HG02938 (cell line): ENCODE measurements around the gene KCTD20.
"Not testable (repeated sequence)": the region's sequence is repeated elsewhere in the genome, so short reads cannot be mapped to it uniquely, and the experiment has no call there.

Source experiments
- ATAC-seq: cut with Tn5 transposase; IDR thresholded peaks from one replicate; pipeline ENCODE4 v1.9.1; 2021; ENCODE audit warnings: mild to moderate bottlenecking, moderate library complexity; ENCODE audit not compliant: unreplicated experiment

Gene KCTD20

GRCh38 chr6:36442671-36443470, at the start of gene KCTD20, which contains the start of gene PXT1:
Gene KCTD20, plus strand, starts transcription at chr6:36443000. Its CDS starts 27,098 bp downstream, at chr6:36470098.
Gene PXT1, minus strand, starts transcription at chr6:36442854. Its CDS starts 16,772 bp downstream, at chr6:36426082.
- ATAC-seq, result peak; percentile 79

DNA sequence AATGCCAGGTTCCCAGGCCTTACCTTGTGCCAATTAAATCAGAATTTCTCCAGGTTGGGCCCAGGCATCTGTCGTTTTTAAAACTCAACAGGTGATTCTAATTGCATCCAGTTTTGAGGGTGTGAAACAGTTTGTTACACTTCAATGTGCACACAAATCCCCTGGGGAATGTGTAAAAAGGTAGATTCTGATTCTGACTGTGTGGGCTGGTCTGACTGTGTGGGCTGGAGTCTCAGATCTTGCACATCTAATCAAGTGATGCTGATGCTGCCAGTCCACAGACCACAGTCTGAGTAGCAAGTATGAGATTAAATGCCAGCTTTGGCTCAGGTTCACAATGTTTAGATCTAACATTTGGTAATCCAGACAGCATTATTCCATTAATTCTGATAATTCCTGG, 42.8 kb upstream of the KCTD20 start:
- ATAC-seq, result no peak

DNA sequence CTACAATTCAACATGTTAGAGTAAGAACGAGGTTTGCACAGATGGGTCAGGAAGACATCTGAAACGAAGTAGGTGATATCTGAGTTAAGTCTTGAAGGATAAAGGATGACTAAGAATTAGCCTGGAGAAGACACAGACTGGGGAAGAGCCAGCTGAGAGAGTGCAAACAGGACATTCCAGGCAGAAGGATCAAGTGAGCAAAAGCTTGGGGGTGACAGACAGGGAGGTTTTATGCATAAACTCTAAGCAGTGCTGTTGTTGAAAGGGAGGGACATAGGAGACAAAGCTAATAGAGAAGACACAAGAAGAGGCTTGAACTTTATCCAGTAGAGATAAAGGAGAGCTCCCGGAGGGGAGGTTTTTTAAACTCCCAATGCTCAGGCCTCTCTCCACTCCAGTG, 40.3 kb upstream of the KCTD20 start:
- ATAC-seq, result no peak

- no peak for ATAC-seq
Measured at GRCh38 chr6:36404164-36404563, 38.6 kb upstream of the KCTD20 start.

GRCh38 chr6:36409718-36410117, 33.1 kb upstream of the KCTD20 start:
- ATAC-seq, result not testable (repeated sequence)

- ATAC-seq, result no peak
Measured at GRCh38 chr6:36413489-36414480, 29.0 kb upstream of the KCTD20 start.

DNA sequence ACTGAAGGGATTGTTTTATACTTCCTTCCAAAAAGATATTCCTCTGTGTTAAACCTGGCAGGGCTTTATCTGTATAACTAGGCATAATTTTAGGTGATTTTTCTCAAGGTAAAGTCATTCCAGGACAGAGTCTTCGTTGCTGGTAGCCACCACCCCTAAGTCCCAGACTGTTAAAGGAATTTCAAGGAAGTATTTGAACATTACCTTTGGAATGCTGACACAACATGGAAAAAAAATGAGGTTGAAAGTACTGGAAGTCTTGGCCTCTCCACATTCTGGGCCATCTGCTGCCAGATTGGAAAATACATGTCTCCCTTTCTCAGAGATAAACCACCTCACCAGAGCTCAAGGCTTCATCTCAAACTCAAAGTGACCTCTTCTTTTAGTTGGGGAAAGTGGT, 28.3 kb upstream of the KCTD20 start:
- ATAC-seq, result no peak

GRCh38 chr6:36418558-36418957, 24.2 kb upstream of the KCTD20 start:
- ATAC-seq, result no peak

DNA sequence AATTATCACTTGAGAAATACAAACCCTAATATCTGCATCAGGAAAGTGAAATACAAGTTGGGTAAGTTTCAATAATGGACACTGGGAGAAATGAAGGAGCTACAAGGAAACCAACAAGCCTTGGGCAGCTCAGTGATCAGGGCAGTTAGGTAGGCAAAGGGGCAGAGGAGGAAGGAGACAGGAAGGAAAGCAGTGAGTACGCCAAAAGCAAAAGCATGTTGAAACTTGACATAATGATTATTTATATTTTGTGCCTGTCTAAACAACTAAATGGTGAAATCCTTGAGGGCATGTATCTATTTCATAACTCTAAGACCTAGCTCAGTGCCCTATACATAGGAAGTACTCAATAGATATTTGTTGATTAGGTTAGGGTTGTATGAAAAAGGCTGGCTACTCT, 23.5 kb upstream of the KCTD20 start:
- ATAC-seq, result no peak

- no peak for ATAC-seq
Measured at GRCh38 chr6:36422714-36423100, 20.1 kb upstream of the KCTD20 start.

DNA sequence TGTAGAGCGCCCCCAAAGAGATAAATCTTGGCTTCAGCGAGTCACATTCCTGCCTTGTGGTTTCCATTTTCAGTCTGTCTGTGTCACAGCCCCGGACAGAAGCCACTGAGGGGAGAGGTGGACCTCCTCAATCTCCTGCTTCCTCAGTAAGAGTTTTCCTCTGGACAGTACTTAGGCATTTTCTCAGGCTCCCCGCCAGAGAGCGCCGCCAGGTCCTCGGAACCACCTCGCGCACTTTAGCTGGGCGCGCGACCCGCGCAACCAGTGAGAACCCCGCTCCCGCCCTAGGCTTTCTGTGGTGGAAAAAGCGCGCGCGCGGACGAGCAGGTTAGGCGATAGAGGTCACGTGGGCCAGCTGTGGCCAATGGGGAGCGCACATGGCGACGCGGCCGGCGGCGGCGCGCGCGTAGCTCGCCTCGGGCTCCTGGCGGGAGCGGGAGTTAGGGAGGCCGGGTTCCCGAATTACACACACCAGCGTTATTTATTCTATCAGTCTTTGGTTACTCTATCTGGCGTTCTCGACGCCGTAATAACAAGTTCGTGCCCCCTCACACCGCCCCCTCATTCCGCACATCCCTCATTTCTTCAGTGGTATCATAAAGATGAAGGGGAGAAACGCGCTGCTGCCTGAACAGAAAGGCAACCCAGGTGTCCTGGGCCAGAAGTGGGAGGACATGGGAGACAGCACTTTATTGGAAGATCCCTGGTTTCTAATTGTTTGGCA, 19.5 kb upstream of the KCTD20 start:
- peak; percentile 90 for ATAC-seq

DNA sequence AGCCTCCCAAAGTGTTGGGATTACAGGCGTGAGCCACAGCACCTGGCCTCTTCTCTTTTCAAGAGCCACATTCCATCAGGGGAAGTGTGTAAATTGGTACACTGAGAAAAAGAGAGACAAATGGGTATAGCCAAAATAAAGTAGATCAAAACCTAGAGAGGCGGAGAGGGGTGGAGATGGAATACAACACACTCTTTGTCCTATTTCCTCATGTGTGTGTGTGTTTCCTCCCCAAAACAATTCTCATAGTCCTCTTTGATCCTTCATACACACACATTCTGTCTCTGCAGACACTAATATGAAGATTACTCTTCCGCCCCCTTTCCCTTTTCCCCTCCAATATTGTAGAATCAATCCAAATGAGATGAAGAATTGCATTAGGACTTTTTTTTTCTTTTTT, 16.2 kb upstream of the KCTD20 start:
- ATAC-seq, result no peak

- ATAC-seq, result no peak
Measured at GRCh38 chr6:36428911-36429310, 13.9 kb upstream of the KCTD20 start.

DNA sequence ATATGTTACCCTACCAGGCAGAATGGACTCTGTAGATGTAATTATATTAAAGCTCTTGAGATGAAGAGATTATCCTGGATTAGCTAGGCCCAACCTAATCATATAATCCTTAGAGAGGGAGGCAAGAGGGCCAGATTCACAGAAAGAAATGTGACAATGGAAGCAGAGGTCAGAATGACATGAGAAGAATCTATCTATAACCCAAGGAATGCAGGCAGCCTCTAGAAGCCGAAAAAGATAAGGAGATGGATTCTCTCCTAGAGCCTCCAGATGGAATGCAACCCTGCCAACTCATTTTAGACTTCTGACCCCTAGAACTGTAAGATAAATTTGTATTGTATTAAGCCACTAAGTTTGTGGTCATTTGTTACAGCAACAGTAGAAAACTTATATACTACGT, 12.4 kb upstream of the KCTD20 start:
- ATAC-seq, result no peak

- no peak for ATAC-seq
Measured at GRCh38 chr6:36431197-36431596, 11.6 kb upstream of the KCTD20 start.

- ATAC-seq, result no peak
Measured at GRCh38 chr6:36432151-36432671, 10.6 kb upstream of the KCTD20 start.

GRCh38 chr6:36436466-36436865, 6.3 kb upstream of the KCTD20 start:
- no peak for ATAC-seq

DNA sequence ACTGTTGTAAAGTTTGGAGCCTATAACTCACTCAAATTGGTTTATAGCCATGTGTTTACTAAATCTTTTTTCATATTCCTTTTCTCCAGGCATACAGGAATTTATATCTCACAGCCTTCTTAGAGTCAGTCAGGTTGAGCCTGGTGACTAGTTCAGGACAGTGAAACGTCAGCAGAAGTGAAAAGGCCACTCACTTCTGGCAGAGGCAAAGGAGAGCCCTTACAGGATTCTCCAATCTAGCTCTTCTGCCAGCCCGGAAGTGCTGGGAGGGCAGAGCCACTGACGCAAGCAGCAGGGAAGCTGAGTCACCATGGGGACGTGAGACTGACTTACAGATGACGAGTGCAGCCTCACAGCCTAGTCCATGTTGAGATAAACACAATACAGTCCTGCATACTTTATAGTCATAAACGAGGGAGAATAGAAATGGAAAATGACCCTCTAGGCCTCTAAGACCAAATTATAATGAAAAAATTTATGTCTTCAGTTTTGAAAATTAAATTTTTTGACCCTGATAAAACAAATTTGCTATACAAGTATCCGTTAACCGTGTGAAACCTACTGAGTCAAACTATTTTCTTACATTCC, 1.4 kb upstream of the KCTD20 start:
- ATAC-seq, result no peak

DNA sequence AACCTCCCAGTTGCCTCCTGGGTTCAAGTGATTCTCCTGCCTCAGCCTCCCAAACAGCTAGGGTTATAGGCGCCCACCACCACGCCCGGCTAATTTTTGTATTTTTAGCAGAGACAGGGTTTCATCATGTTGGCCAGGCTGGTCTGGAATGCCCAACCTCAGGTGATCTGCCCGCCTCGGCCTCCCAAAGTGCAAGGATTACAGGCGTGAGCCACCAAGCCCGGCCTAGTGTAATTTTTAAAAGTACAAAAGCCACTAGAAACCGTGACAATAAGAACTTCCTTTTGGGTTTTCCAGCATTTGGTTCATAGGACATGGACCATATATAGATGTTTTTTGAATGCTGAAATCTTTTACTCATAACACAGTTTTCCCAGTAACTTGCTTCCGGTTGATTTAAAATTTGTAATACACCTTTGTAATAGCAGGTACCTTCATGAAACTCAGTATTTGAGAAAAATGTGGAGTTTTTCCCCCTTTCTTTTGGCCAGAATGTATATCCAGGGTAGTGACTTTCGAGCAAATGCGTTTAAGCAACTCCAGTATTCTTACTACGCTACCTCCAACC, 613 bp upstream of the KCTD20 start:
- no peak for ATAC-seq
